Measurements from ENCODE around the gene MAIP1. TPM values are rescaled to one million over a fixed set of nuclear protein-coding genes. Genes with fewer than 3 reads are reported as not detected.

MAIP1 gene
- total RNA-seq, 2 donors from 2014 or later = 25.4 to 27.2 TPM

GRCh38 chr2:199983534-199983933, 28.2 kb downstream of the MAIP1 start:
- DNase-seq (no peak), ATAC-seq (no peak)
- intact Hi-C loops (cut with DNase I, micrococcal nuclease) = loop anchor here (10.0 kb wide), 2 partner anchors 491 to 721 kb away; no protein-coding TSS in a partner anchor

GRCh38 chr2:199984159-199984558, 28.8 kb downstream of the MAIP1 start:
- intact Hi-C loops (cut with DNase I, micrococcal nuclease) = loop anchor here (10.0 kb wide), 2 partner anchors 491 to 721 kb away; no protein-coding TSS in a partner anchor
- ATAC-seq (no peak), DNase-seq (no peak)

- DNase-seq (no peak), ATAC-seq (no peak)
- intact Hi-C loops (cut with DNase I, micrococcal nuclease) = loop anchor here (10.0 kb wide), 2 partner anchors 490 to 720 kb away; no protein-coding TSS in a partner anchor
Observed at GRCh38 chr2:199984755-199985154, 29.4 kb downstream of the MAIP1 start.

GRCh38 chr2:199985625-199986207, 30.3 kb downstream of the MAIP1 start:
- DNase-seq = peak; percentile 70 to 79
- intact Hi-C loops (cut with DNase I, micrococcal nuclease) = loop anchor here (10.0 kb wide), 2 partner anchors 489 to 719 kb away; no protein-coding TSS in a partner anchor
- ATAC-seq = peak; percentile 92

GRCh38 chr2:199987586-199987985, 32.2 kb downstream of the MAIP1 start:
- intact Hi-C loops (cut with DNase I, micrococcal nuclease) = loop anchor here (10.0 kb wide), 2 partner anchors 487 to 717 kb away; no protein-coding TSS in a partner anchor
- no peak for ATAC-seq

GRCh38 chr2:199988151-199988550, 32.8 kb downstream of the MAIP1 start:
- DNase-seq = no peak
- no peak for ATAC-seq
- intact Hi-C loops (cut with DNase I, micrococcal nuclease) = loop anchor here (10.0 kb wide), 2 partner anchors 487 to 717 kb away; no protein-coding TSS in a partner anchor

More at GRCh38 chr2:199987586-199987985, 32.2 kb downstream of the MAIP1 start:
- DNase-seq = no peak

- ATAC-seq = peak; percentile 86
- intact Hi-C loops (cut with DNase I, micrococcal nuclease) = loop anchor here (10.0 kb wide), 2 partner anchors 485 to 715 kb away; no protein-coding TSS in a partner anchor
- peak in 1 of 2 donors; percentile 15 for DNase-seq
Observed at GRCh38 chr2:199989822-199990221, 34.4 kb downstream of the MAIP1 start.

GRCh38 chr2:199991691-199992090, 36.3 kb downstream of the MAIP1 start:
- DNase-seq (no peak), ATAC-seq (no peak)
- intact Hi-C loops (cut with DNase I, micrococcal nuclease) = no loop called here

- ATAC-seq (no peak), DNase-seq (no peak)
- intact Hi-C loops (cut with DNase I, micrococcal nuclease) = no loop called here
Observed at GRCh38 chr2:199992296-199992695, 36.9 kb downstream of the MAIP1 start.

- ATAC-seq (no peak), DNase-seq (no peak)
- intact Hi-C loops (cut with DNase I, micrococcal nuclease) = no loop called here
Observed at GRCh38 chr2:199994371-199994770, 39.0 kb downstream of the MAIP1 start.

- DNase-seq = no peak
- no peak for ATAC-seq
- intact Hi-C loops (cut with DNase I, micrococcal nuclease) = no loop called here
Observed at GRCh38 chr2:199994896-199995295, 39.5 kb downstream of the MAIP1 start.

GRCh38 chr2:199997296-199997695, 41.9 kb downstream of the MAIP1 start:
- intact Hi-C loops (cut with DNase I, micrococcal nuclease) = no loop called here
- ATAC-seq = no peak

GRCh38 chr2:199999166-199999565, 43.8 kb downstream of the MAIP1 start:
- ATAC-seq = no peak

More at GRCh38 chr2:199997296-199997695, 41.9 kb downstream of the MAIP1 start:
- no peak for DNase-seq

GRCh38 chr2:200000444-200001163, 45.2 kb downstream of the MAIP1 start:
- DNase-seq (no peak), ATAC-seq (no peak)
- intact Hi-C loops (cut with DNase I, micrococcal nuclease) = no loop called here

More at GRCh38 chr2:199999166-199999565, 43.8 kb downstream of the MAIP1 start:
- DNase-seq = no peak
- intact Hi-C loops (cut with DNase I, micrococcal nuclease) = no loop called here

GRCh38 chr2:200003444-200003843, 48.1 kb downstream of the MAIP1 start:
- intact Hi-C loops (cut with DNase I, micrococcal nuclease) = no loop called here
- DNase-seq (no peak), ATAC-seq (no peak)

- DNase-seq (no peak), ATAC-seq (no peak)
- intact Hi-C loops (cut with DNase I, micrococcal nuclease) = no loop called here
Observed at GRCh38 chr2:200005675-200006074, 50.3 kb downstream of the MAIP1 start.

GRCh38 chr2:200007306-200007705, 51.9 kb downstream of the MAIP1 start:
- intact Hi-C loops (cut with DNase I, micrococcal nuclease) = no loop called here
- no peak for DNase-seq
- no peak for ATAC-seq

GRCh38 chr2:200012401-200012800, 57.0 kb downstream of the MAIP1 start:
- intact Hi-C loops (cut with DNase I, micrococcal nuclease) = no loop called here
- DNase-seq (no peak), ATAC-seq (no peak)
